HG03103 (cell line): ENCODE data around the gene CAV3.

Source experiments
- ATAC-seq: cut with Tn5 transposase; IDR thresholded peaks from one replicate; pipeline ENCODE4 v1.9.1; 2021; ENCODE audit warnings: low read depth; ENCODE audit not compliant: unreplicated experiment

Gene CAV3

GRCh38 chr3:8780279-8780678 is 46.7 kb downstream of the CAV3 start:
- ATAC-seq: no peak

GRCh38 chr3:8784676-8785435 is 51.3 kb downstream of the CAV3 start:
- no peak for ATAC-seq

DNA sequence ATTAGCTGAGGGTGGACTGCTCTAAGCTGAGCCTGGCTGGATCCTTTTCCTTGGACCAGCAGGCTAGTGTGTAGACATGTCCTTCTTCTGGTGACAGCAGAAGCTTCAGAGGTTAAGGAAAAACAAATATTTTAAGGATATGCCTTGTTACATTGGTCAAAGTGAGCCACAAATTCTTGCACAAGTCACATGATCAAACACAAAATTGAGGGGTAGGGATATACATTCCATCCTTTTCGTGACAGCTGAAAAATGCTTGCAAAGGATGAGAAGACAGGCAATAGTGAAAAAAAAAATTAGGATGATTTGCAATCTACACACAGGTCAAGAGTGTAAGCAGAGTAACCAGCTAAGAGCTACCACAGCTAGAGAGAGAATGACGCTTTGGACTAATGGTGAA is 56.9 kb downstream of the CAV3 start:
- ATAC-seq: no peak

- no peak for ATAC-seq
These were observed 59.6 kb downstream of the CAV3 start for GRCh38 chr3:8793242-8793641.

DNA sequence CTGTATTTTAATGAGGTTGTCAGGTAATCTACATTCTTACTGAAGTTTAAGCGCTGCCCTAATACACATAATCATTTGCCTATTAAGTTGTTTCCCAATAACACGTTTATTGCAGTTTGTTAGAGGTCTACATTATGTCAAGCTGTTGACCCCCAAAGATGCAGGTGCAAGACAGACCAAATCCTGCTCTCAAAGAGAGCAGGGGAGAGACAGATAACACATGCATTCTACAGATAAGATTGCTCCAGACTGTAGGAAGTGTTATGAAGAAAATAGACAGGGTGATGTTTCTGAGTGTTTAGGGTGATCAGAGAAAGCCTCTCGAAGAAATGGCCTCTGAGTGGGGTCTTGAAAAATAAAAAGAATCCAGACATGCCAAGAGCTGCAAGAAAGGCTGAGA is 60.6 kb downstream of the CAV3 start:
- no peak for ATAC-seq
